Activated T-cell treated with anti-CD3 and anti-CD28 coated beads for 24 hours (primary cell): ENCODE data around the gene HDAC10.
"Not testable (repeated sequence)": the region's sequence is repeated elsewhere in the genome, so short reads cannot be mapped to it uniquely, and the experiment has no call there.

Source experiments
- DNase-seq: peaks from one replicate; pipeline ENCODE4 v3.0.0-alpha.2; 2020; ENCODE audit warnings: low read depth

The HDAC10 gene

DNA sequence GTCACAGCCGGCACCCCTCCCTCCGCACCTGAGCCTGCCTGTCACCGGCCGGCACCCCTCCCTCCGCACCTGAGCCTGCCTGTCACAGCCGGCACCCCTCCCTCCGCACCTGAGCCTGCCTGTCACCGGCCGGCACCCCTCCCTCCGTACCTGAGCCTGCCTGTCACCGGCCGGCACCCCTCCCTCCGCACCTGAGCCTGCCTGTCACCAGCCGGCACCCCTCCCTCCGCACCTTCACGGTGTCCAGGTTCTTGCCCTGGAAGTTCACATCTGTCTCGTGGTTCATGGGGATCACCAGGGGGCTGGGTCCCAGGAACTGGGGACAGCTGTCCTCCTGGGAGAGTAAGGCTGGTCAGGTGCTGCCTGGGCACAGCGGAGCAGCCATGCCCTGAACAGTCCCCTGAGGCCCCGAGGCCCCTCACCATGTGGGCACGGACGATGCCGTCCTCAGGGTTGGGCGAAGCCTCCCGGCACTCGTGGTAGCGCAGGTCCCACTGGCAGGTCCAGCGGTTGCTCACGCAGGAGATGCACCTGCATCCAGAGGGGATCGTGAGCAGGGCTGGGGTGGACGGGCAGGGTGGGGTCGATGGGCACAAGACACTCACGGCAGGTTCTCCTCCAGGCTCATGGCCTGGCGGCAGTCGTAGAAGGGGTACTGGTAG is 34.6 kb upstream of the HDAC10 start:
- DNase-seq = no peak

GRCh38 chr22:50284479-50284878 is 33.4 kb upstream of the HDAC10 start:
- DNase-seq = no peak

DNA sequence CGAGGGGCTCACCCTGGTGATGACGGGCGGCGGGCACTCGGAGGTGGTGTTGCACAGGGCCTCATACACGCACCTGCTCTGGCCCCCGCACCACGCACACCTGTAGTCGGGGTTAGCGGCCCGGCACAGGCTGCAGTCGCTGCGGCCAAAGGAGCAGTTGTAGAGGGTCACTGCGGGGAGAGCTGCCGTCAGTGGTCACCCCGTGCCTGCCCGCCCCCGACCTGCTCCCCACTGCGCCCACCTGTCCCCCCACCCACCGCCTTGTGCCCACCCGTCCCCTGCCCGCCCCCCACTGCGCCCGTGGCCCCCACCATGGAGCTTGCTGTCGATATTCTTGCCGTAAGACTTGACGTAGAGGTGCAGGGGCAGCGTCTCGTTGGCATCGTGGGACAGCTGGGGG is 32.8 kb upstream of the HDAC10 start:
- no peak for DNase-seq

- DNase-seq = no peak
These were observed 31.5 kb upstream of the HDAC10 start for GRCh38 chr22:50282361-50283155.

DNA sequence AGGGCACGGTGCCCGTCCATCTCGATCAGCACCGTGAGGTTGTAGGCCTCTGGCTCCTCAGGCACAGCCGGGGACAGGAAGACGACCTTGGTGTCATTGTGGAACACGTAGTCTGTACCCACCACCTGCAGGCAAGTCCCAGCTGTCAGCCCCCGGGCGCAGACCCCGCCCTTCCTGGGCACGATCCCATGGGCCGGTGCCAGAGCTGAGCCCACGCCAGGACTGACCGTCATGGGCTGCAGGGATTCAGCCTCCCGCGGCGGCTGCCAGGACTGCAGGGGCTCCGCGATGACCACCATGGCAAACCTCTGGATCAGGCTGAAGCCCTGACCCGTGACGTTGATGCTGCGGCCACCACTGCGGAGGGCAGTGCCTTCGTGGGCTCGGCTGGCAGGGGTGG is 30.9 kb upstream of the HDAC10 start:
- no peak for DNase-seq

DNA sequence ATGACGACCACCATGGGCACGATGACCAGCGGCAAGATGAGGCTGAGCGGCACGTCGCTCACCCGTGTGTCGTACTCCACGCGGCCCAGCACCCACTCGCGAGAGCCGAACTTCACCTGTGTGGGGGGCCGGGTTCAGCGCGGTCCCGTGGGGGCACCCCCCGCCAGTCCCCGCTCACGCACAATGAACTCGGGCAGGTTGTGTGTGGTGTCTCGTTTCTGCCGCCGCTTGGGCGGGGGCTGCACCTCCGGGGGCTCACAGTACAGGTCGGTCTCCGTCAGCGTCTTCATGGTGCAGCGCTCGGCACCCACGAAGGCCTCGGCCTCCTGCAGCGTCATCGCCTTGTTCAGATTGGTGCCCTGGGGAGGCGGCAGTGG is 30.3 kb upstream of the HDAC10 start:
- no peak for DNase-seq

GRCh38 chr22:50280708-50281383 is 29.8 kb upstream of the HDAC10 start:
- DNase-seq = no peak

GRCh38 chr22:50280022-50280707 is 29.1 kb upstream of the HDAC10 start:
- no peak for DNase-seq

- no peak for DNase-seq
These were observed 28.0 kb upstream of the HDAC10 start for GRCh38 chr22:50278956-50279619.

- no peak for DNase-seq
These were observed 27.4 kb upstream of the HDAC10 start for GRCh38 chr22:50278461-50278860.

DNA sequence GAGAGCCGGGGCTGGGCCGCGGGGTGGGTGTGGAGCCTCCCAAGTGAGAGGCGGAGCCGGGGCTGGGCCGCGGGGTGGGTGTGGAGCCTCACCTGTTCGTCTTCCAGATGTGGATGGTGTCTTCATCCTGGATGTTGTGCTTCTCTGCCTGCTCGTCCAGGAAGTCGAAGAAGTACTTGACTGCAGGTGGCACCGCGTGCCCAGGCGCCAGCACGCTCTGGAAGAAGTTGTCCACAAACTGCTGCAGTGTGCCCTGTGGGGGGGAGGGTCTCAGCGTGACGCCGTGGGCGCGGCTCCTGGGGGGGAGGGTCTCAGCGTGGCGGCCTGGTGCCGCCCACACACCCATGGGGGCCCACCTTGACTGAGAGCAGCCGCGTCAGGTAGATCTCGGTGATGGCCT is 26.7 kb upstream of the HDAC10 start:
- no peak for DNase-seq

GRCh38 chr22:50276143-50276542 is 25.1 kb upstream of the HDAC10 start:
- peak; percentile 18 for DNase-seq

DNA sequence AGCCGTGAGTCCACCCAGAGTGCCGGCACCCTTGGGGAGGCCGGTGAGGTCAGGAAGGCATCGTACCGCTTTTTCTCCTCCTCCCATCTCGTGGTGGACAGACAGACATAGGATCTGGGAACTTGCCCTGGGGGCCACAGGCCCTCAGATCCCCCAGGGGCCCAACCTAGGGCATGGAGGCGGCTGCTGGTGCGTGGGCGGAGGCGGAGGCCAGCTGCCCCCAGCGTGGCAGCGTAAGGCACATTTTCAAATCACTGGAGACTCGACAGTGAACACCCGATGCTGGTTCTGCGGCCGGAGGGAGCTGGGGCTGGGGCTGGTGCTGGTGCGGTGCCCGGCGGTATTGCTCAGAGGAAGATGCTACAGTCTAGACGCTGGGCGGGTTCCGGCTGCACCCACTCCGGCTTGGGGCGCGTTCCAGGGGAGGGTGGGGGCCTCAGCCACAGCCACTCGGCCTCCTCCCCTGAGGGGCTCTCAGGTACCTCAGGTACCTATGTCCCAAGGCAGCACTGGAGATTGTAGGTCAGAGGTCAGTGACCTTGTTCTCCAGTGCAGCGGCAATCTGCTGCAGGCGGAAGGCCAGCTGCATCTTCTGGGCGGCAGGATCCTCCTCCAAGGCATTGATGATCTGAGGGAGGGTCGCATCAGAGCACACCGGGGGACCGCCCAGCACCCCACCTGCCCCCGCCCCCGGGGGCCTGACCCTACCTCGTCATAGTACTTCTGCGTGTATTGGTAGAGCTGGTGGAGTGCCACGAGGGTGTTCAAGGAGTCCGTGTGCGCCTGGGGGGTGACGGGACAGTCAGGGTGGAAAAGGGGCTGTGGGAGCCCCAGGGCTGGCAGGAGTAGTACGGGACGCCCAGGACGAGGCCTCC is 24.4 kb upstream of the HDAC10 start:
- no peak for DNase-seq

DNA sequence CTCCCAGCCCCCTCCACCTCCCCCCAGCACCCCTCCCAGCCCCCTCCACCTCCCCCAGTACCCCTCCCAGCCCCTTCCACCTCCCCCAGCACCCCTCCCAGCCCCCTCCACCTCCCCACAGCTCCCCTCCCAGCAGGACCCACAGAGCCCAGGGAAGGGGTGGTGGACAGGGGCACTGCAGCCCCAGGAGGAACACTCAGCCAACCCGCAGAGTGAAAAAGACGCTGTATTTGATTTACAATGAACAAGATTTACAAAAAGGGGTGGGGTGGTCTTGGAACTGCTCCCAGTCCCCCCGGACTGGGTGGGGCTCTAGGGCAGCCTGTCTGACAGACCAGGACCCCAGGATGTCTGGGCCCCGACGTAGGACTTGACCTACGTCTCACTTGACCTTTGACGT is 23.7 kb upstream of the HDAC10 start:
- DNase-seq = no peak

GRCh38 chr22:50274311-50274710 is 23.2 kb upstream of the HDAC10 start:
- DNase-seq = peak; percentile 32

DNA sequence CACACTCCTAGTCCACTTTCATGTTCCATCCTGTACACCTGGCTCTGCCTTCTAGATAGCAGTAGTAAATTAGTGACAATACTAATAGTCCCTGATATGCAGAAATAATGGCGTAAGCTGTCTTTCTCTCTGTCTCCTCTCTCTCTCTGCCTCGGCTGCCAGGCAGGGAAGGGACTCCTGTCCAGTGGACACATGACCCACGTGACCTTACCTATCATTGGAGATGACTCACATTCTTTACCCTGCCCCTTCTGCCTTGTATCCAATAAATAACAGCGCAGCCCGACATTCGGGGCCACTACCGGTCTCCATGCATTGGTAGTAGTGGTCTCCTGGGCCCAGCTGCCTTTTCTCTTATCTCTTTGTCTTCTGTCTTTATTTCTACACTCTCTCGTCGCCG is 22.7 kb upstream of the HDAC10 start:
- DNase-seq = not testable (repeated sequence)

GRCh38 chr22:50273352-50273751 is 22.3 kb upstream of the HDAC10 start:
- DNase-seq = not testable (repeated sequence)

DNA sequence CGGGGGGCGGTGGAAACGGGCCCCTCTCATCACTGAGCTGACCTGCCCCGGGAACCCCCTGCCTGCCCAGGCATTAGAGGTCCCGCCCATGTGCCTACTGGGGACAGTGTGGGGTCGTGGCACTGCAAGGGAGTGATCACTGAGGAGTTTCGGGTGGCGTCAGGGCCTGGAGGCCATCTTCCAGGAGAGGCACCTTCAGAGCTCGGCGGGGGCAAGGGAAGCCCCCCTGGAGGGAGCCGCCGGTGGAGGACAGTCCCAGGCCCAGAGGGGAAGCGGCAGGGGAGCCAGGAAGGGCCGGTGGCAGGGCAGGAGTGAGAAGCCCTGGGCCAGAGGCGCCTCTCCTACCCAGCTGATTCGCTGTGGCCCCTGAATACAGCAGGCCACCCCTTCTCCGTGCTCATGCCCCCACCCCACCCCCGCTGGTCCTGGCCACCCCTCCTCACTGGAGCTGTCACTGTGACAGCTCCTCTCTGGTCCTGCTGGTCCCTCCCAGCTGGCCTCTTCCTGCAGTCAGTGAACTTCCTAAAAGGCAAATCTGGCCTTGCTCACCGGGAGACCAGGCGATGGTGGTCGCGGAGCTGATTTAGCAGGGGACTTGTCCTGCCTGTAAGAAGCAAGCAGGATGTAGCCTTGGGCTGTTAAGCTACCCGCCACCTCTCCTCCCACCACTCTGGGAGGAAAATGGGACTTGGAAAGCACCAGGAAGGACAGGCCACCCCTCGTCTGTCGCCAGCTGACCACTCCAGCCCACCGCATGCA is 21.2 kb upstream of the HDAC10 start:
- no peak for DNase-seq

DNA sequence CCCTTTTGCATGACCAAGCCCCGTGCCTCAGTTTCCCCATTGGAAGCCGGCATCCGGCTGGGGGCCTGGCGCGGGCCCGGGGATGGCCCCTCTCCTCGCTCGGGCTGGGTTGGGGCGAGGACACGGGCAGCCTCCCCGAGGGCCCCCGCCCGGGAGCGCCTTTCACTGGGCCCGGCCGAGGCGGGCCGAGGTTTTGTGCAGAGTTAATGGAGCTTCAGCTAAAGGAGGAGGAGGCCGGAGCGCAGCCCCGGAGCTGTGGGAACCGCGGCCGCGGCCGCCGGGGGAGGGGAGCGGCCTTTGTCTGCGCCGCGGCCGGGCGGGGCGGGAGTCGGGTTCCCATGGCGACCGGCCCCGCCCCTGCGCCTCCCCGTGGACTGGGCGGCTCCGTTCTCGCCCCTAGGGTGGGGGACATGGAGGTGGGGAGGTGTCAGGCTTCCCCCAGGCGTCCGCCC is 20.5 kb upstream of the HDAC10 start:
- peak; percentile 30 for DNase-seq
